Tibial nerve (tissue), 4 donors: ENCODE measurements around the gene UGT1A7. TPM values are rescaled to one million over a fixed set of nuclear protein-coding genes. Genes with fewer than 3 reads are reported as not detected.
"Not testable (repeated sequence)": the region's sequence is repeated elsewhere in the genome, so short reads cannot be mapped to it uniquely, and the experiment has no call there.

Experiments used
- DNase-seq, 2 donors: peaks; one replicate each; pipeline ENCODE4 v3.0.0-alpha.2; 2019; ENCODE audit warnings: low spot score in 2 of 2
- H3K27ac ChIP-seq, 4 donors: fragments of 200-600 bp; sonication (generic) in 3 of 4; one replicate each; pipeline ENCODE4 v1.5.1; 2017 to 2019; ENCODE audit warnings: mild to moderate bottlenecking in 1 of 4
- H3K27me3 ChIP-seq, 2 donors: fragments of 200-600 bp; sonication (generic) in 1 of 2; one replicate each; pipeline versions ENCODE4 v1.5.1 to v1.6.0; 2017 to 2019
- H3K36me3 ChIP-seq, 3 donors: fragments of 200-600 bp; sonication (generic); one replicate each; pipeline ENCODE4 v1.5.1; 2018 to 2019
- H3K4me1 ChIP-seq, 4 donors: fragments of 200-600 bp; sonication (generic) in 3 of 4; one replicate each; pipeline ENCODE4 v1.5.1; 2017 to 2019
- H3K4me3 ChIP-seq, 4 donors: fragments of 200-600 bp; sonication (generic) in 3 of 4; one replicate each; pipeline ENCODE4 v1.5.1; 2017 to 2019; ENCODE audit warnings: mild to moderate bottlenecking in 1 of 4, moderate library complexity in 1 of 4
- H3K9me3 ChIP-seq, 4 donors: fragments of 200-600 bp; sonication (generic) in 3 of 4; one replicate each; pipeline ENCODE4 v1.5.1; 2017 to 2019
- EP300 ChIP-seq, 2 donors: sonication (generic); formaldehyde crosslinking; IDR thresholded peaks; one replicate each; pipeline ENCODE4 v1.6.1; 2017; ENCODE audit warnings: antibody characterized with exemption in 2 of 2, mild to moderate bottlenecking in 1 of 2
- POLR2A ChIP-seq, 2 donors: fragments of 450-650 bp; IDR thresholded peaks; one replicate each; pipeline ENCODE4 v1.6.1; 2017; ENCODE audit warnings: antibody characterized with exemption in 2 of 2, mild to moderate bottlenecking in 2 of 2, moderate library complexity in 2 of 2
- WGBS, 2 donors: methylation state at CpG; one replicate each; pipeline ENCODE4 v1.1.5; 2018; 5-methylcytosine and 5-hydroxymethylcytosine counted together
- total RNA-seq, 4 donors: library from RNA; depleted of rRNA; stranded (reverse); fragments of >200 nt; gene quantifications; one replicate each; pipeline ENCODE4 v1.1.0, GENCODE V29; 2016
- TF ChIP-seq, protein P1 (sequence below), 5 experiments: fragments of 200-600 bp in 3 of 5; fragments of 450-650 bp in 2 of 5; sonication (generic) in 3 of 5; IDR thresholded peaks; one replicate each; pipeline ENCODE4 v1.5.1; 2016 to 2019; ENCODE audit warnings: antibody characterized with exemption in 5 of 5, mild to moderate bottlenecking in 3 of 5, moderate library complexity in 2 of 5

The UGT1A7 gene
- total RNA-seq = not detected

GRCh38 chr2:233681521-233682099, at the start of gene UGT1A7:
Gene UGT1A7 (plus strand): TSS chr2:233681901. CDS start chr2:233681938, 37 bp downstream.
- 77 to 90% methylated on average over 5 of the region's 5 CpGs for WGBS, 2 donors
- H3K36me3 ChIP-seq = no peaks in the 10 kb centered on the region
- DNase-seq = no peak
- H3K27me3 ChIP-seq = no peaks in the 10 kb centered on the region
- H3K27ac ChIP-seq = no peak within 1 kb of the TSS
- H3K4me3 ChIP-seq = no peak within 1 kb of the TSS
- H3K9me3 ChIP-seq = no peaks in the 10 kb centered on the region
- TF ChIP-seq EP300 (IDR thresholded peaks at IDR 0.05) (no peak), POLR2A (IDR thresholded peaks at IDR 0.05) (no peak)
- TF ChIP-seq, protein P1, sequence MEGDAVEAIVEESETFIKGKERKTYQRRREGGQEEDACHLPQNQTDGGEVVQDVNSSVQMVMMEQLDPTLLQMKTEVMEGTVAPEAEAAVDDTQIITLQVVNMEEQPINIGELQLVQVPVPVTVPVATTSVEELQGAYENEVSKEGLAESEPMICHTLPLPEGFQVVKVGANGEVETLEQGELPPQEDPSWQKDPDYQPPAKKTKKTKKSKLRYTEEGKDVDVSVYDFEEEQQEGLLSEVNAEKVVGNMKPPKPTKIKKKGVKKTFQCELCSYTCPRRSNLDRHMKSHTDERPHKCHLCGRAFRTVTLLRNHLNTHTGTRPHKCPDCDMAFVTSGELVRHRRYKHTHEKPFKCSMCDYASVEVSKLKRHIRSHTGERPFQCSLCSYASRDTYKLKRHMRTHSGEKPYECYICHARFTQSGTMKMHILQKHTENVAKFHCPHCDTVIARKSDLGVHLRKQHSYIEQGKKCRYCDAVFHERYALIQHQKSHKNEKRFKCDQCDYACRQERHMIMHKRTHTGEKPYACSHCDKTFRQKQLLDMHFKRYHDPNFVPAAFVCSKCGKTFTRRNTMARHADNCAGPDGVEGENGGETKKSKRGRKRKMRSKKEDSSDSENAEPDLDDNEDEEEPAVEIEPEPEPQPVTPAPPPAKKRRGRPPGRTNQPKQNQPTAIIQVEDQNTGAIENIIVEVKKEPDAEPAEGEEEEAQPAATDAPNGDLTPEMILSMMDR (IDR thresholded peaks at IDR 0.05) = no peak
- H3K4me1 ChIP-seq = no peaks in the 10 kb centered on the region

- WGBS, 2 donors = 82 to 84% methylated on average over 10 of the region's 10 CpGs
- H3K27me3 ChIP-seq, H3K4me1 ChIP-seq, H3K36me3 ChIP-seq, H3K4me3 ChIP-seq, H3K9me3 ChIP-seq, H3K27ac ChIP-seq, DNase-seq: not testable (repeated sequence)
Measured at GRCh38 chr2:233636306-233636705, 45.4 kb upstream of the UGT1A7 start, which contains the start of gene UGT1A10. Gene UGT1A10 (plus strand): TSS chr2:233636448. CDS start chr2:233636523, 75 bp downstream.

GRCh38 chr2:233638836-233639235, 42.9 kb upstream of the UGT1A7 start:
- no peak overlapping the region for H3K27ac ChIP-seq
- TF ChIP-seq, protein P1 (IDR thresholded peaks at IDR 0.05) = no peak
- TF ChIP-seq EP300 (IDR thresholded peaks at IDR 0.05) (no peak), POLR2A (IDR thresholded peaks at IDR 0.05) (no peak)
- peaks cover 0 to 25% (median 0%) of the 10 kb centered on the region in 4 donors for H3K9me3 ChIP-seq
- no peaks in the 10 kb centered on the region for H3K27me3 ChIP-seq
- DNase-seq = no peak
- no peaks in the 10 kb centered on the region for H3K4me1 ChIP-seq
- WGBS, 2 donors = 58 to 59% methylated on average over 5 of the region's 5 CpGs
- H3K36me3 ChIP-seq = no peaks in the 10 kb centered on the region
- no peak overlapping the region for H3K4me3 ChIP-seq

- Histone ChIP-seq H3K36me3 (no peaks in the 10 kb centered on the region), H3K4me3 (no peak overlapping the region)
Measured at GRCh38 chr2:233639860-233640259, 41.8 kb upstream of the UGT1A7 start.

DNA sequence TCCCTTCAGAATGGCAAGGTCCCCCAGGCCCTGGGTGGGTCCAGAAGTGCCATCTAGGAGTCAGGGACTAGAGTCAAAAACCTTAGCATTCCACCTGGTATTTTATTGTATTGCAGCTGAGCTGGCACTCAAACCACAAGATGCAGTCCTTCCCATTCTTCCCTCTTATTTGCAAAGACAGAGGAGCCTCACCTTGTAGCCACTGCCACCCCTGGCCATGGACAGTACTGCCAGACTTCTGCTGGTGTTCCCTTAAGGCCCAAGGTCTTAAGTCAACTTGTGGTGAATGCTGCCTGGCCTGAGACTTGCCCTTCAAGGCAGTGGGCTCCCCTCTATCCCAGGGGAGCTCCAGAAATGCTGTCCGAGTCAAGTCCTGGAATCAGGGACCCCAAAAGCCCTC, 38.6 kb upstream of the UGT1A7 start:
- H3K4me1 ChIP-seq = no peaks in the 10 kb centered on the region
- H3K27me3 ChIP-seq = no peaks in the 10 kb centered on the region
- no peaks in the 10 kb centered on the region for H3K36me3 ChIP-seq
- H3K9me3 ChIP-seq = peaks cover 0 to 53% (median 0%) of the 10 kb centered on the region in 4 donors
- no peak for DNase-seq
- H3K27ac ChIP-seq = no peak overlapping the region
- whole genome bisulfite sequencing, 2 donors = 92 to 100% methylated on average over 1 of the region's 1 CpG
- TF ChIP-seq, protein P1 (IDR thresholded peaks at IDR 0.05) = no peak
- TF ChIP-seq EP300 (IDR thresholded peaks at IDR 0.05) (no peak), POLR2A (IDR thresholded peaks at IDR 0.05) (no peak)
- H3K4me3 ChIP-seq = no peak overlapping the region

More at GRCh38 chr2:233639860-233640259, 41.8 kb upstream of the UGT1A7 start:
- Histone ChIP-seq H3K4me1 (no peaks in the 10 kb centered on the region), H3K9me3 (peaks cover 0 to 32% (median 0%) of the 10 kb centered on the region in 4 donors), H3K27ac (no peak overlapping the region), H3K27me3 (no peaks in the 10 kb centered on the region)
- TF ChIP-seq, protein P1 (IDR thresholded peaks at IDR 0.05) = no peak
- TF ChIP-seq EP300 (IDR thresholded peaks at IDR 0.05) (no peak), POLR2A (IDR thresholded peaks at IDR 0.05) (no peak)
- DNase-seq = no peak

- H3K36me3 ChIP-seq = not testable (repeated sequence)
Measured at GRCh38 chr2:233646033-233646432, 35.7 kb upstream of the UGT1A7 start.

More at GRCh38 chr2:233646033-233646432, 35.7 kb upstream of the UGT1A7 start:
- peaks cover 0 to 53% (median 0%) of the 10 kb centered on the region in 4 donors for H3K9me3 ChIP-seq
- not testable (repeated sequence) for H3K27me3 ChIP-seq, H3K4me3 ChIP-seq, H3K4me1 ChIP-seq, H3K27ac ChIP-seq, DNase-seq
- WGBS, 2 donors = 69 to 87% methylated on average over 3 of the region's 3 CpGs
